H9 (cell line): ENCODE results near the gene PGBD5. TPM values are rescaled to one million over a fixed set of nuclear protein-coding genes. Genes with fewer than 3 reads are reported as not detected.

Source experiments
- DNase-seq: peaks from one replicate; pipeline ENCODE4 v3.0.0-alpha.2; 2017
- H2AFZ ChIP-seq: one replicate; pipeline ENCODE4 v1.6.1; 2013; ENCODE audit warnings: mild to moderate bottlenecking, low read length, control low read depth, moderate library complexity
- H2AK5ac ChIP-seq: 2 replicates; pipeline ENCODE4 v1.6.1; 2013; ENCODE audit warnings: low read length, control low read depth, mixed read lengths; ENCODE audit not compliant: insufficient read length
- H2BK120ac ChIP-seq: one replicate; pipeline ENCODE4 v1.6.1; 2013; ENCODE audit warnings: low read depth, mild to moderate bottlenecking, low read length, control low read depth, inconsistent platforms; ENCODE audit not compliant: poor library complexity, severe bottlenecking
- H2BK12ac ChIP-seq: 2 replicates; pipeline ENCODE4 v1.6.1; 2013; ENCODE audit warnings: low read length, control low read depth, mixed read lengths, low read depth; ENCODE audit not compliant: insufficient read length
- H2BK15ac ChIP-seq: 2 replicates; pipeline ENCODE4 v1.6.1; 2013; ENCODE audit warnings: low read depth, low read length, control low read depth
- H2BK20ac ChIP-seq: one replicate; pipeline ENCODE4 v1.6.1; 2013; ENCODE audit warnings: low read depth, mild to moderate bottlenecking, low read length, control low read depth, inconsistent platforms; ENCODE audit not compliant: poor library complexity, severe bottlenecking
- H2BK5ac ChIP-seq: 2 replicates; pipeline ENCODE4 v1.6.1; 2013; ENCODE audit warnings: low read length, control low read depth, mixed read lengths; ENCODE audit not compliant: insufficient read length
- H3K14ac ChIP-seq: 2 replicates; pipeline ENCODE4 v1.6.1; 2013; ENCODE audit warnings: low read length, control low read depth; ENCODE audit not compliant: insufficient read depth
- H3K18ac ChIP-seq: 2 replicates; pipeline ENCODE4 v1.6.1; 2013; ENCODE audit warnings: low read depth, mild to moderate bottlenecking, mixed read lengths, low read length, control low read depth; ENCODE audit not compliant: insufficient read length
- H3K23ac ChIP-seq: 2 replicates; pipeline ENCODE4 v1.6.1; 2013; ENCODE audit warnings: low read length, control low read depth, mixed read lengths, low read depth; ENCODE audit not compliant: insufficient read length
- H3K23me2 ChIP-seq: 2 replicates; pipeline ENCODE4 v1.6.1; 2013; ENCODE audit warnings: low read depth, mild to moderate bottlenecking, mixed read lengths, low read length, control low read depth; ENCODE audit not compliant: insufficient read length, poor library complexity, severe bottlenecking
- H3K27ac ChIP-seq: 2 replicates; pipeline ENCODE4 v1.5.1; 2013; ENCODE audit warnings: low read length, control low read depth, mixed read lengths, low read depth; ENCODE audit not compliant: insufficient read length
- H3K27me3 ChIP-seq: 2 replicates; pipeline ENCODE4 v1.6.1; 2013; ENCODE audit warnings: low read length, control low read depth, inconsistent platforms; ENCODE audit not compliant: insufficient read depth
- H3K4ac ChIP-seq: 2 replicates; pipeline ENCODE4 v1.6.1; 2013; ENCODE audit warnings: low read depth, mild to moderate bottlenecking, control low read depth, inconsistent platforms, low read length, moderate library complexity
- H3K4me1 ChIP-seq: 2 replicates; pipeline ENCODE4 v1.6.1; 2013; ENCODE audit warnings: low read length, control low read depth, inconsistent platforms; ENCODE audit not compliant: insufficient read depth
- H3K4me2 ChIP-seq: 2 replicates; pipeline ENCODE4 v1.6.1; 2013; ENCODE audit warnings: low read length, control low read depth, mixed read lengths; ENCODE audit not compliant: insufficient read length, insufficient read depth
- H3K56ac ChIP-seq: 2 replicates; pipeline ENCODE4 v1.6.1; 2013; ENCODE audit warnings: low read depth, mild to moderate bottlenecking, mixed read lengths, low read length, control low read depth; ENCODE audit not compliant: insufficient read length
- H3K79me1 ChIP-seq: 2 replicates; pipeline ENCODE4 v1.6.1; 2013; ENCODE audit warnings: low read depth, mild to moderate bottlenecking, moderate library complexity, low read length, control low read depth, inconsistent platforms; ENCODE audit not compliant: insufficient read depth, poor library complexity, severe bottlenecking
- H3K79me2 ChIP-seq: 2 replicates; pipeline ENCODE4 v1.6.1; 2013; ENCODE audit warnings: low read length, control low read depth, inconsistent platforms; ENCODE audit not compliant: insufficient read depth
- H3K9ac ChIP-seq: 2 replicates; pipeline ENCODE4 v1.6.1; 2013; ENCODE audit warnings: low read length, control low read depth, mixed read lengths; ENCODE audit not compliant: insufficient read length; ENCODE audit errors: extremely low read depth
- H3K9me3 ChIP-seq: one replicate; pipeline ENCODE4 v1.6.1; 2013; ENCODE audit warnings: low read depth, low read length, inconsistent platforms; ENCODE audit not compliant: control insufficient read depth
- H3T11ph ChIP-seq: one replicate; pipeline ENCODE4 v1.6.1; 2013; ENCODE audit warnings: mild to moderate bottlenecking, low read length, control low read depth, inconsistent platforms
- H4K20me1 ChIP-seq: one replicate; pipeline ENCODE4 v1.6.1; 2013; ENCODE audit not compliant: control insufficient read depth, insufficient read length, insufficient read depth
- H4K5ac ChIP-seq: 2 replicates; pipeline ENCODE4 v1.6.1; 2013; ENCODE audit warnings: low read depth, mild to moderate bottlenecking, mixed read lengths, low read length, control low read depth; ENCODE audit not compliant: insufficient read length
- H4K8ac ChIP-seq: replicated peaks from 2 replicates; pipeline ENCODE4 v1.6.1; 2013; ENCODE audit warnings: low read length, control low read depth, mixed read lengths, low read depth; ENCODE audit not compliant: insufficient read length
- H4K91ac ChIP-seq: 2 replicates; pipeline ENCODE4 v1.6.1; 2013; ENCODE audit warnings: low read depth, mild to moderate bottlenecking, moderate library complexity, mixed read lengths, low read length, control low read depth; ENCODE audit not compliant: insufficient read length
- H3K27ac Mint-ChIP-seq, 3 experiments: 2 replicates in 2 of 3; 3 replicates in 1 of 3; pipeline ENCODE4 v1.8.0; 2020 to 2021; ENCODE audit warnings: mixed read lengths in 3 of 3, mild to moderate bottlenecking in 1 of 3, moderate library complexity in 1 of 3
- H3K27me3 Mint-ChIP-seq: 2 replicates; pipeline ENCODE4 v1.8.0; 2021; ENCODE audit warnings: low read depth, mild to moderate bottlenecking, moderate library complexity, mixed read lengths
- H3K36me3 Mint-ChIP-seq, 3 experiments: 2 replicates in 2 of 3; 3 replicates in 1 of 3; pipeline ENCODE4 v1.8.0; 2020 to 2021; ENCODE audit warnings: low read depth in 3 of 3, mixed read lengths in 3 of 3; ENCODE audit not compliant: insufficient read depth in 1 of 3
- H3K4me1 Mint-ChIP-seq, 2 experiments: 2 replicates each; pipeline ENCODE4 v1.8.0; 2020; ENCODE audit warnings: mixed read lengths in 2 of 2
- H3K4me3 Mint-ChIP-seq, 2 experiments: 2 replicates in 1 of 2; 3 replicates in 1 of 2; pipeline ENCODE4 v1.8.0; 2020 to 2021; ENCODE audit warnings: mild to moderate bottlenecking in 2 of 2, mixed read lengths in 2 of 2, moderate library complexity in 1 of 2
- H3K9me3 Mint-ChIP-seq, 2 experiments: 2 replicates in 1 of 2; 3 replicates in 1 of 2; pipeline ENCODE4 v1.8.0; 2020; ENCODE audit warnings: mild to moderate bottlenecking in 2 of 2, mixed read lengths in 2 of 2, moderate library complexity in 1 of 2
- CTCF ChIP-seq: fragments of 200-600 bp; sonication (generic); conservative IDR thresholded peaks from 3 replicates; pipeline ENCODE4 v1.8.0; 2021; ENCODE audit warnings: antibody characterized with exemption, mild to moderate bottlenecking
- WGBS: extraction: QIAGEN DNeasy Blood & Tissue Kit; methylation state at CpG from one replicate; pipeline ENCODE4 v1.1.7; 2013; ENCODE audit warnings: missing lambda C conversion rate, low lambda C conversion rate, mixed read lengths; ENCODE audit not compliant: insufficient read length; ENCODE audit errors: extremely low coverage; 5-methylcytosine and 5-hydroxymethylcytosine counted together
- total RNA-seq: library from RNA; stranded (reverse); gene quantifications from 2 replicates; pipeline ENCODE4 v1.2.1, GENCODE V29; 2021

PGBD5 gene
- total RNA-seq, 1 experiment from 2014 or later, result 19.1 TPM

GRCh38 chr1:230368871-230369270 is 57.3 kb downstream of the PGBD5 start:
- Mint-ChIP-seq H3K4me3 (no peak overlapping the region), H3K4me1 (peaks cover 22 to 23% of the 10 kb centered on the region in 2 experiments), H3K9me3 (no peaks in the 10 kb centered on the region), H3K36me3 (peaks cover 6 to 9% (median 6%) of the 10 kb centered on the region in 3 experiments; a peak in 5 of 7 replicates), H3K27ac (peak overlapping the region in 1 of 3 experiments; percentile 53; a peak in 1 of 7 replicates), H3K27me3 (no peaks in the 10 kb centered on the region)
- Histone ChIP-seq H3K27me3 (no peaks in the 10 kb centered on the region), H3K79me1 (no peaks in the 10 kb centered on the region), H3K18ac (no peak overlapping the region), H2BK12ac (no peak overlapping the region), H3K56ac (no peak overlapping the region), H2AK5ac (no peak overlapping the region), H3K14ac (no peak overlapping the region), H3K9me3 (no peaks in the 10 kb centered on the region), H4K8ac (no peak overlapping the region), H3K4ac (no peak overlapping the region), H3K4me1 (no peaks in the 10 kb centered on the region; the same call in 1 of the 2 replicates), H2BK5ac (no peak overlapping the region), H3T11ph (no peak overlapping the region), H3K4me2 (no peak overlapping the region), H2BK15ac (no peak overlapping the region), H4K5ac (no peak overlapping the region), H3K23ac (no peak overlapping the region), H3K9ac (no peak overlapping the region), H4K20me1 (no peaks in the 10 kb centered on the region), H3K27ac (no peak overlapping the region), H2AFZ (no peak overlapping the region), H2BK20ac (no peak overlapping the region), H2BK120ac (no peak overlapping the region), H4K91ac (no peak overlapping the region), H3K79me2 (no peaks in the 10 kb centered on the region), H3K23me2 (no peaks in the 10 kb centered on the region)
- WGBS, result no CpG with 5 or more reads among the region's 4 CpGs
- no peak for TF ChIP-seq CTCF
- no peak for DNase-seq
